Endothelial cell of umbilical vein (primary cell): ENCODE results near the gene BCR. TPM values are rescaled to one million over a fixed set of nuclear protein-coding genes. Genes with fewer than 3 reads are reported as not detected.

ENCODE experiments used
- BruUV-seq: library from RNA; stranded (reverse); fragments of 400-500 nt; replicated peaks from 2 replicates; lab custom pipeline; 2021; lab: Mats Ljungman, UMichigan
- CTCF ChIA-PET: fragments of 300-600, 350-600 bp; sonication (Branson Sonifier 250); formaldehyde crosslinking; loops from one replicate; lab custom pipeline; 2021; ENCODE audit warnings: antibody characterized with exemption, inconsistent platforms; lab: Charles Lee
- POLR2A ChIA-PET: fragments of 300-600, 350-600 bp; sonication (Branson Sonifier 250); formaldehyde crosslinking; loops from one replicate; lab custom pipeline; 2021; ENCODE audit warnings: antibody characterized with exemption, inconsistent platforms; lab: Charles Lee
- DNase-seq: peaks from one replicate; pipeline ENCODE4 v3.0.0-alpha.2; 2011; ENCODE audit warnings: low read depth, low spot score
- FAIRE-seq: peaks from 2 replicates; lab custom pipeline; 2011; peaks lifted over from hg19 to GRCh38; lab: Jason Lieb, UNC
- H2AFZ ChIP-seq: 2 replicates; pipeline ENCODE4 v1.6.0; 2012; ENCODE audit warnings: low read depth, low read length, control low read depth, inconsistent platforms
- H3K27ac ChIP-seq: 2 replicates; pipeline ENCODE4 v1.5.1; 2011; ENCODE audit warnings: low read depth, mild to moderate bottlenecking, control low read depth, low read length, moderate library complexity; ENCODE audit not compliant: insufficient read depth
- H3K27me3 ChIP-seq, 2 experiments: 2 replicates each; pipeline versions ENCODE4 v1.6.0 to v1.6.1; 2011; ENCODE audit warnings: low read length in 2 of 2, mixed read lengths in 1 of 2; ENCODE audit not compliant: control insufficient read depth in 2 of 2, insufficient read depth in 2 of 2
- H3K36me3 ChIP-seq, 2 experiments: 2 replicates in 1 of 2; 3 replicates in 1 of 2; pipeline ENCODE4 v1.5.1; 2011; ENCODE audit warnings: low read length in 2 of 2, mild to moderate bottlenecking in 1 of 2, moderate library complexity in 1 of 2; ENCODE audit not compliant: control insufficient read depth in 2 of 2, insufficient read depth in 2 of 2; ENCODE audit errors: extremely low read depth in 1 of 2
- H3K4me1 ChIP-seq: 3 replicates; pipeline ENCODE4 v1.5.1; 2011; ENCODE audit warnings: mild to moderate bottlenecking, low read length; ENCODE audit not compliant: control insufficient read depth, insufficient read depth; ENCODE audit errors: extremely low read depth
- H3K4me2 ChIP-seq: 2 replicates; pipeline ENCODE4 v1.6.1; 2011; ENCODE audit warnings: low read length, control low read depth, mixed read lengths; ENCODE audit not compliant: insufficient read depth
- H3K4me3 ChIP-seq, 3 experiments: fragments of 200-600 bp in 1 of 3; sonication (generic), shearing (Covaris generic) in 1 of 3; replicated peaks in 1 of 3; 2 replicates each; pipeline ENCODE4 v1.5.1; 2011 to 2016; ENCODE audit warnings: control low read depth in 3 of 3, low read length in 3 of 3, mild to moderate bottlenecking in 2 of 3, inconsistent platforms in 1 of 3, low read depth in 1 of 3, moderate library complexity in 1 of 3; ENCODE audit not compliant: insufficient read depth in 1 of 3
- H3K79me2 ChIP-seq: 2 replicates; pipeline ENCODE4 v1.6.0; 2012; ENCODE audit warnings: low read length, inconsistent platforms; ENCODE audit not compliant: control insufficient read depth, insufficient read depth
- H3K9ac ChIP-seq: replicated peaks from 2 replicates; pipeline ENCODE3; 2011; ENCODE audit warnings: low read length, control low read depth; ENCODE audit not compliant: insufficient read depth; ENCODE audit errors: extremely low read depth
- H3K9me1 ChIP-seq: replicated peaks from 3 replicates; pipeline ENCODE4 v1.6.0; 2011; ENCODE audit warnings: mild to moderate bottlenecking, low read length; ENCODE audit not compliant: control insufficient read depth, insufficient read depth; ENCODE audit errors: extremely low read depth
- H3K9me3 ChIP-seq: replicated peaks from 2 replicates; pipeline ENCODE4 v1.5.1; 2012; ENCODE audit warnings: low read length, inconsistent platforms; ENCODE audit not compliant: control insufficient read depth, insufficient read depth
- H4K20me1 ChIP-seq: replicated peaks from 2 replicates; pipeline ENCODE3; 2011; ENCODE audit warnings: mild to moderate bottlenecking, low read length; ENCODE audit not compliant: control insufficient read depth, insufficient read depth; ENCODE audit errors: extremely low read depth
- EZH2 ChIP-seq: IDR thresholded peaks from 2 replicates; pipeline ENCODE4 v1.6.1; 2012; ENCODE audit warnings: borderline replicate concordance, low read depth, mild to moderate bottlenecking, moderate library complexity, low read length, inconsistent platforms; ENCODE audit not compliant: severe bottlenecking
- FOS ChIP-seq: IDR thresholded peaks from 2 replicates; pipeline ENCODE4 v1.6.1; 2011; ENCODE audit warnings: mild to moderate bottlenecking, low read length, moderate library complexity, borderline replicate concordance; ENCODE audit not compliant: insufficient read depth
- GATA2 ChIP-seq: IDR thresholded peaks from 2 replicates; pipeline ENCODE4 v1.7.0; 2011; ENCODE audit warnings: low read depth, mild to moderate bottlenecking, moderate library complexity, mixed read lengths, low read length; ENCODE audit not compliant: insufficient read length, insufficient read depth
- JUN ChIP-seq: IDR thresholded peaks from 2 replicates; pipeline ENCODE4 v1.6.1; 2011; ENCODE audit warnings: borderline replicate concordance, low read depth; ENCODE audit not compliant: insufficient read length, insufficient read depth
- MYC ChIP-seq: IDR thresholded peaks from one replicate; pipeline ENCODE4 v1.6.1; 2011; ENCODE audit warnings: mild to moderate bottlenecking, low read depth, low read length
- POLR2A ChIP-seq: IDR thresholded peaks from 2 replicates; pipeline ENCODE4 v1.6.1; 2012; ENCODE audit warnings: low read depth, mild to moderate bottlenecking, control low read depth, low read length
- POLR2AphosphoS5 ChIP-seq: IDR thresholded peaks from 2 replicates; pipeline ENCODE4 v1.6.1; 2012; ENCODE audit warnings: low read depth, mild to moderate bottlenecking, control low read depth, low read length, moderate library complexity; ENCODE audit not compliant: insufficient read depth
- dilution Hi-C: fragments of 300-500 bp; cut with MboI; formaldehyde crosslinking; loops from one replicate; pipeline ENCODE4 v1.15.0; 2019; ENCODE audit warnings: low sequenced_read_pairs; ENCODE audit not compliant: extremely low pct_ligation_motif_present
- intact Hi-C: fragments of 100-400 bp; cut with micrococcal nuclease; formaldehyde crosslinking; loops from one replicate; pipeline ENCODE4 v1.10.0; 2022
- polyA plus RNA-seq, 4 experiments: library from polyadenylated mRNA; depleted of rRNA in 3 of 4; stranded (reverse) in 3 of 4; unstranded in 1 of 4; fragments of >200 nt; gene quantifications; 2 replicates each; pipeline versions ENCODE4 v1.2.1 to v1.2.3, GENCODE V29; 2011 to 2012; ENCODE audit warnings: missing spikeins in 1 of 4
- total RNA-seq: library from RNA; stranded (reverse); gene quantifications from 2 replicates; pipeline ENCODE4 v1.2.3, GENCODE V29; 2021
- TF ChIP-seq, protein P1 (sequence below): IDR thresholded peaks from 2 replicates; pipeline ENCODE4 v1.6.1; 2011; ENCODE audit not compliant: insufficient read depth, insufficient read length
- TF ChIP-seq, protein P2 (sequence below), 2 donors: IDR thresholded peaks; 1 replicate in 1 of 2; 2 replicates in 1 of 2; pipeline ENCODE4 v1.5.1; 2011; ENCODE audit warnings: low read length in 2 of 2, mild to moderate bottlenecking in 2 of 2, moderate library complexity in 2 of 2, control low read depth in 1 of 2, inconsistent platforms in 1 of 2, low read depth in 1 of 2; ENCODE audit not compliant: insufficient read depth in 1 of 2; ENCODE audit errors: extremely low read depth in 1 of 2

Gene BCR
- total and polyA plus RNA-seq, 2 donors (not counting 3 experiments of a cell fraction or from before 2014, with no cell fraction given): 129 to 141 TPM

- Histone ChIP-seq H3K27ac (no peak overlapping the region), H3K27me3 (no peaks in the 10 kb centered on the region), H3K36me3 (peaks cover 31 to 83% of the 10 kb centered on the region in 2 experiments), H4K20me1 (no peaks in the 10 kb centered on the region), H3K9me1 (no peaks in the 10 kb centered on the region), H3K79me2 (peaks cover 7% of the 10 kb centered on the region), H3K4me1 (peaks cover 22% of the 10 kb centered on the region), H3K4me3 (no peak overlapping the region), H2AFZ (no peak overlapping the region), H3K9ac (no peak overlapping the region), H3K9me3 (no peaks in the 10 kb centered on the region), H3K4me2 (no peak overlapping the region)
- dilution Hi-C loops: no loop called here
- POLR2A ChIA-PET: no interaction called here
- FAIRE-seq (no peak), DNase-seq (no peak)
- intact Hi-C loops: no loop called here
- CTCF ChIA-PET: interaction anchor here (1.8 to 8.9 kb wide), 2 partner anchors 105 to 106 kb away, joined by 7 to 451 read pairs; partner anchors contain the start of gene BCR
- TF ChIP-seq, protein P1, sequence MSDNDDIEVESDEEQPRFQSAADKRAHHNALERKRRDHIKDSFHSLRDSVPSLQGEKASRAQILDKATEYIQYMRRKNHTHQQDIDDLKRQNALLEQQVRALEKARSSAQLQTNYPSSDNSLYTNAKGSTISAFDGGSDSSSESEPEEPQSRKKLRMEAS: no peak
- TF ChIP-seq, protein P2, sequence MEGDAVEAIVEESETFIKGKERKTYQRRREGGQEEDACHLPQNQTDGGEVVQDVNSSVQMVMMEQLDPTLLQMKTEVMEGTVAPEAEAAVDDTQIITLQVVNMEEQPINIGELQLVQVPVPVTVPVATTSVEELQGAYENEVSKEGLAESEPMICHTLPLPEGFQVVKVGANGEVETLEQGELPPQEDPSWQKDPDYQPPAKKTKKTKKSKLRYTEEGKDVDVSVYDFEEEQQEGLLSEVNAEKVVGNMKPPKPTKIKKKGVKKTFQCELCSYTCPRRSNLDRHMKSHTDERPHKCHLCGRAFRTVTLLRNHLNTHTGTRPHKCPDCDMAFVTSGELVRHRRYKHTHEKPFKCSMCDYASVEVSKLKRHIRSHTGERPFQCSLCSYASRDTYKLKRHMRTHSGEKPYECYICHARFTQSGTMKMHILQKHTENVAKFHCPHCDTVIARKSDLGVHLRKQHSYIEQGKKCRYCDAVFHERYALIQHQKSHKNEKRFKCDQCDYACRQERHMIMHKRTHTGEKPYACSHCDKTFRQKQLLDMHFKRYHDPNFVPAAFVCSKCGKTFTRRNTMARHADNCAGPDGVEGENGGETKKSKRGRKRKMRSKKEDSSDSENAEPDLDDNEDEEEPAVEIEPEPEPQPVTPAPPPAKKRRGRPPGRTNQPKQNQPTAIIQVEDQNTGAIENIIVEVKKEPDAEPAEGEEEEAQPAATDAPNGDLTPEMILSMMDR (IDR thresholded peaks at IDR 0.05; ENCODE audit: extremely low read depth in 1 of 2, insufficient read depth in 1 of 2, low read depth in 1 of 2, low read length in 2 of 2): no peak
- TF ChIP-seq FOS (no peak), JUN (no peak), EZH2 (no peak), POLR2A (no peak), GATA2 (no peak), POLR2AphosphoS5 (no peak), MYC (no peak)
- no TSS peak for BruUV-seq
These were observed 104.3 kb downstream of the BCR start for GRCh38 chr22:23284504-23285033.
